K562 (cell line): ENCODE measurements around the gene APOBEC3G. TPM values are rescaled to one million over a fixed set of nuclear protein-coding genes. Genes with fewer than 3 reads are reported as not detected.

ENCODE experiments used
- ATAC-seq: fragments of 200-7000 bp; cut with Tn5 transposase; 3 replicates; pipeline ENCODE4 v1.9.1; 2020; ENCODE audit warnings: moderate library complexity
- BruUV-seq: library from RNA; stranded (reverse); fragments of 400-500 nt; replicated peaks from 2 replicates; lab custom pipeline; 2021; lab: Mats Ljungman, UMichigan
- CTCF ChIA-PET: fragments of 300-600 bp; formaldehyde crosslinking; extraction: SDS; loops from one replicate; lab custom pipeline; 2021; ENCODE audit warnings: low intra/inter-chr PET ratio; lab: Yijun Ruan, JAX
- POLR2A ChIA-PET: fragments of 300-600, 350-650 bp; sonication (Branson Sonifier 250); formaldehyde crosslinking; extraction: SDS; loops from one replicate; lab custom pipeline; 2021; ENCODE audit warnings: antibody characterized with exemption, inconsistent platforms; lab: Yijun Ruan, JAX
- DNase-seq, 4 experiments: peaks; one replicate each; pipeline versions ENCODE4 v3.0.0 to v3.0.0-alpha.2; 2011 to 2018; ENCODE audit warnings: low spot score in 3 of 4, mixed read lengths in 3 of 4; ENCODE audit errors: extremely low read depth in 1 of 4
- FAIRE-seq: peaks from 2 replicates; lab custom pipeline; 2011; peaks lifted over from hg19 to GRCh38; lab: Jason Lieb, UNC
- H2AFZ ChIP-seq: 2 replicates; pipeline ENCODE4 v1.6.0; 2011; ENCODE audit warnings: low read depth, low read length, control low read depth, inconsistent platforms
- H3K27ac ChIP-seq: fragments of 200-600 bp; 3 replicates; pipeline ENCODE4 v1.8.0; 2011; ENCODE audit warnings: low read depth, mild to moderate bottlenecking, control low read depth, inconsistent platforms, low read length, moderate library complexity, mixed read lengths; ENCODE audit errors: extremely low read depth
- H3K27me3 ChIP-seq, 2 experiments: fragments of 300-600 bp in 1 of 2; 2 replicates in 1 of 2; 3 replicates in 1 of 2; pipeline versions ENCODE4 v1.6.0 to v1.8.0; 2011; ENCODE audit warnings: inconsistent platforms in 2 of 2, low read length in 2 of 2, mild to moderate bottlenecking in 1 of 2, mixed read lengths in 1 of 2, moderate library complexity in 1 of 2; ENCODE audit not compliant: control insufficient read depth in 2 of 2, insufficient read depth in 2 of 2
- H3K36me3 ChIP-seq: fragments of 300-600 bp; 3 replicates; pipeline ENCODE4 v1.8.0; 2011; ENCODE audit warnings: mild to moderate bottlenecking, low read length, inconsistent platforms; ENCODE audit not compliant: control insufficient read depth, insufficient read depth
- H3K4me1 ChIP-seq, 2 experiments: fragments of 200-600 bp in 1 of 2; replicated peaks in 1 of 2; 2 replicates in 1 of 2; 3 replicates in 1 of 2; pipeline versions ENCODE4 v1.5.1 to v1.8.0; 2011; ENCODE audit warnings: inconsistent platforms in 2 of 2, low read length in 2 of 2, mild to moderate bottlenecking in 1 of 2, mixed read lengths in 1 of 2, moderate library complexity in 1 of 2; ENCODE audit not compliant: control insufficient read depth in 2 of 2, insufficient read depth in 2 of 2
- H3K4me2 ChIP-seq: 2 replicates; pipeline ENCODE4 v1.6.1; 2011; ENCODE audit warnings: low read length, control low read depth, inconsistent platforms, mixed read lengths; ENCODE audit not compliant: insufficient read depth
- H3K4me3 ChIP-seq: fragments of 200-600 bp; sonication (generic), shearing (Covaris generic); 2 replicates; pipeline ENCODE4 v1.5.1; 2016; ENCODE audit warnings: control low read depth, inconsistent platforms
- H3K79me2 ChIP-seq: fragments of 200-600 bp; 3 replicates; pipeline ENCODE4 v1.8.0; 2011; ENCODE audit warnings: low read length, inconsistent platforms; ENCODE audit not compliant: control insufficient read depth, insufficient read depth
- H3K9ac ChIP-seq, 2 experiments: 2 replicates each; pipeline versions ENCODE4 v1.6.0 to v1.6.1; 2011; ENCODE audit warnings: low read depth in 2 of 2, low read length in 2 of 2, control low read depth in 1 of 2, inconsistent platforms in 1 of 2, mild to moderate bottlenecking in 1 of 2, mixed read lengths in 1 of 2; ENCODE audit not compliant: insufficient read depth in 1 of 2
- H3K9me1 ChIP-seq: one replicate; pipeline ENCODE4 v1.6.0; 2011; ENCODE audit warnings: inconsistent platforms, mild to moderate bottlenecking, low read length, moderate library complexity; ENCODE audit not compliant: control insufficient read depth, insufficient read depth
- H3K9me3 ChIP-seq: replicated peaks from 2 replicates; pipeline ENCODE4 v1.5.1; 2011; ENCODE audit warnings: low read depth, low read length, inconsistent platforms; ENCODE audit not compliant: control insufficient read depth, insufficient read depth
- H4K20me1 ChIP-seq: replicated peaks from 2 replicates; pipeline ENCODE4 v1.6.1; 2011; ENCODE audit warnings: low read length, inconsistent platforms, mixed read lengths; ENCODE audit not compliant: control insufficient read depth, insufficient read depth
- BDP1 ChIP-seq: IDR thresholded peaks from 3 replicates; pipeline ENCODE4 v1.6.1; 2011; ENCODE audit not compliant: insufficient read length, insufficient read depth
- CBFA2T3 ChIP-seq: fragments of 450-650 bp; IDR thresholded peaks from 2 replicates; pipeline ENCODE4 v1.6.1; 2017
- JUND ChIP-seq, 2 experiments: IDR thresholded peaks; 2 replicates in 1 of 2; 3 replicates in 1 of 2; pipeline ENCODE4 v1.6.1; 2011; ENCODE audit warnings: borderline replicate concordance in 2 of 2, low read depth in 2 of 2, low read length in 2 of 2, improper control_type of control experiment in 1 of 2, missing biosample characterization in 1 of 2, missing genetic modification characterization in 1 of 2, missing genetic modification reagents in 1 of 2
- KAT8 ChIP-seq: fragments of 450-650 bp; IDR thresholded peaks from 2 replicates; pipeline ENCODE4 v1.6.1; 2016; ENCODE audit warnings: low read depth, mild to moderate bottlenecking
- MAFK ChIP-seq: IDR thresholded peaks from 2 replicates; pipeline ENCODE4 v1.6.1; 2011; ENCODE audit warnings: low read length, improper control_type of control experiment
- MEF2A ChIP-seq: IDR thresholded peaks from 2 replicates; pipeline ENCODE4 v1.6.1; 2011; ENCODE audit warnings: low read depth, mild to moderate bottlenecking, low read length, moderate library complexity; ENCODE audit not compliant: control insufficient read depth
- PHB2 ChIP-seq: fragments of 450-650 bp; IDR thresholded peaks from 2 replicates; pipeline ENCODE4 v1.6.1; 2017; ENCODE audit warnings: low read depth
- POLR2A ChIP-seq: fragments of 450-650 bp; conservative IDR thresholded peaks from 2 replicates; pipeline ENCODE4 v1.6.1; 2016
- POLR3A ChIP-seq: IDR thresholded peaks from 2 replicates; pipeline ENCODE4 v1.6.1; 2011; ENCODE audit warnings: borderline replicate concordance, mild to moderate bottlenecking, moderate library complexity; ENCODE audit not compliant: insufficient read length, insufficient read depth; ENCODE audit errors: extremely low read depth
- PTTG1 ChIP-seq: fragments of 450-650 bp; IDR thresholded peaks from 2 replicates; pipeline ENCODE4 v1.6.1; 2016; ENCODE audit warnings: low read depth, mild to moderate bottlenecking, missing genetic modification characterization, missing compliant biosample characterization
- SREBF1 ChIP-seq: fragments of 150-350 bp; IDR thresholded peaks from 2 replicates; pipeline ENCODE4 v1.6.1; 2014; ENCODE audit warnings: antibody characterized with exemption, low read depth, low read length, borderline replicate concordance
- SRSF3 ChIP-seq: fragments of 200-400 bp; formaldehyde crosslinking; IDR thresholded peaks from 2 replicates; pipeline ENCODE4 v1.6.1; 2016; ENCODE audit warnings: mild to moderate bottlenecking, low read length, moderate library complexity; ENCODE audit not compliant: insufficient read depth
- STAT5B ChIP-seq: fragments of 250-450 bp; sonication (Bioruptor Pico); IDR thresholded peaks from 2 replicates; pipeline ENCODE4 v1.8.0; 2021; ENCODE audit warnings: mild to moderate bottlenecking, inconsistent platforms
- ZNF584 ChIP-seq: fragments of 200-800 bp; sonication (Bioruptor generic); IDR thresholded peaks from 2 replicates; pipeline ENCODE4 v1.6.1; 2016; ENCODE audit warnings: low read depth, mild to moderate bottlenecking, missing genetic modification characterization, missing compliant biosample characterization
- WGBS: fragments of 100-300 bp; shearing (Covaris generic); methylation state at CpG from one replicate; pipeline ENCODE4 v1.1.6; 2016; ENCODE audit warnings: low coverage, mixed read lengths; ENCODE audit not compliant: insufficient coverage; ENCODE audit errors: missing lambda C conversion rate; 5-methylcytosine and 5-hydroxymethylcytosine counted together
- in situ Hi-C: fragments of 300-500 bp; cut with MboI; formaldehyde crosslinking; loops from 4 replicates; pipeline ENCODE4 v1.15.0; 2018; ENCODE audit warnings: inconsistent platforms, mixed read lengths
- intact Hi-C: fragments of 100-400 bp; cut with micrococcal nuclease; formaldehyde crosslinking; loops from 2 replicates; pipeline ENCODE4 v1.14.2; 2022
- polyA plus RNA-seq, 8 experiments: library from polyadenylated mRNA; depleted of rRNA in 4 of 8; stranded (reverse) in 5 of 8; unstranded in 3 of 8; fragments of >200 nt; fragmentation: Nextera tagmentation in 2 of 8; fragmentation: Illumina TruSeq in 1 of 8; extraction: Ambion mirVana in 2 of 8; extraction: Trizol in 1 of 8; gene quantifications; 2 replicates each; pipeline versions ENCODE4 v1.2.1 to v1.2.3, GENCODE V29; 2011 to 2014; ENCODE audit warnings: inconsistent platforms in 1 of 8, missing spikeins in 1 of 8
- total RNA-seq, 7 experiments: library from RNA; depleted of rRNA in 6 of 7; stranded (reverse); fragments of >200 nt in 6 of 7; fragmentation: Illumina TruSeq in 2 of 7; extraction: Trizol in 2 of 7; gene quantifications; 2 replicates each; pipeline versions ENCODE4 v1.2.1 to v1.2.3, GENCODE V29; 2011 to 2021; ENCODE audit warnings: low replicate concordance in 1 of 7
- TF ChIP-seq, protein P1 (sequence below): sonication (generic); formaldehyde crosslinking; IDR thresholded peaks from 2 replicates; pipeline ENCODE4 v1.8.0; 2022; ENCODE audit warnings: missing genetic modification reagents, mild to moderate bottlenecking, moderate library complexity, borderline replicate concordance
- TF ChIP-seq, protein P2 (sequence below): sonication (generic); formaldehyde crosslinking; IDR thresholded peaks from 2 replicates; pipeline ENCODE4 v1.8.0; 2022; ENCODE audit warnings: missing genetic modification reagents, mild to moderate bottlenecking, borderline replicate concordance

Gene APOBEC3G
- total and polyA plus RNA-seq, 9 of the 15 experiments (the other 6 are each of a cell fraction or from before 2014, with no cell fraction given): 5.2 to 20.8 (median 11.4) TPM

DNA sequence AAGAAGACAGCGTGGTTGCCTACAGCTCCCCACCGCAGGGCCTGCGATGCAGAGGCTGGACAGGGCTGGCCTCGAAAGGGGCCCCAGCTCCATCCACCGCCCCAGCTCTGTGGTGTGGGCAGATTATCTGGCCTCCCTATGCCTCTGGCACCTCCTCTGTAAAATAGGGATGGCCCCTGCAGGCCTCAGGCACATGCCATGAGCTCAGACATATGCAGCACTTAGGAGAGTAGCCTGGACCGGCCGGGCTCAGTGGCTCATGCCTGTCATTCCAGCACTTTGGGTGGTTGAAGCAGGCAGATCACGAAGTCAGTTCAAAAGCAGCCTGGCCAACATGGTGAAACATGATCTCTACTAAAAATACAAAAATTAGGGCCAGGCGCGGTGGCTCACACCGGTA is 48.8 kb upstream of the APOBEC3G start:
- in situ Hi-C loops (no loop called here), intact Hi-C loops (no loop called here)
- FAIRE-seq (no peak), DNase-seq (no peak), ATAC-seq (no peak)
- H3K4me3 ChIP-seq: no peak overlapping the region
- no peaks in the 10 kb centered on the region for H4K20me1 ChIP-seq
- H3K4me2 ChIP-seq: no peak overlapping the region
- H3K27me3 ChIP-seq: no peaks in the 10 kb centered on the region
- no peaks in the 10 kb centered on the region for H3K9me1 ChIP-seq
- peaks cover 21% of the 10 kb centered on the region; the same call in 1 of the 3 replicates for H3K36me3 ChIP-seq
- BruUV-seq: no TSS peak
- H3K4me1 ChIP-seq: peaks cover 3 to 15% of the 10 kb centered on the region in 2 experiments; a peak in 3 of 5 replicates
- POLR2A ChIA-PET: interaction anchor here (0.6 to 0.9 kb wide), 2 partner anchors 9 to 20 kb away, joined by 3 read pairs; no protein-coding TSS in a partner anchor
- 92% methylated on average over 7 of the region's 11 CpGs for WGBS
- H3K79me2 ChIP-seq: no peaks in the 10 kb centered on the region
- H3K9ac ChIP-seq: peak overlapping the region in 1 of 2 experiments; percentile 5; a peak in 1 of 4 replicates
- no peak overlapping the region for H3K27ac ChIP-seq
- no peak for TF ChIP-seq BDP1
- no peak for TF ChIP-seq MAFK
- TF ChIP-seq POLR2A: no peak
- no peak for TF ChIP-seq CBFA2T3
- TF ChIP-seq JUND (IDR thresholded peaks at IDR 0.05; ENCODE audit: borderline replicate concordance, low read depth, low read length): no peak
- TF ChIP-seq JUND (tag; IDR thresholded peaks at IDR 0.05; ENCODE audit: borderline replicate concordance, low read depth, low read length): no peak
- TF ChIP-seq POLR3A: no peak
- no peak for TF ChIP-seq PHB2
- TF ChIP-seq MEF2A: no peak
- TF ChIP-seq KAT8: no peak
- TF ChIP-seq, protein P1, sequence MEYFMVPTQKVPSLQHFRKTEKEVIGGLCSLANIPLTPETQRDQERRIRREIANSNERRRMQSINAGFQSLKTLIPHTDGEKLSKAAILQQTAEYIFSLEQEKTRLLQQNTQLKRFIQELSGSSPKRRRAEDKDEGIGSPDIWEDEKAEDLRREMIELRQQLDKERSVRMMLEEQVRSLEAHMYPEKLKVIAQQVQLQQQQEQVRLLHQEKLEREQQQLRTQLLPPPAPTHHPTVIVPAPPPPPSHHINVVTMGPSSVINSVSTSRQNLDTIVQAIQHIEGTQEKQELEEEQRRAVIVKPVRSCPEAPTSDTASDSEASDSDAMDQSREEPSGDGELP (CRISPR knock-in tag): no peak
- TF ChIP-seq SREBF1: no peak
- no peak for TF ChIP-seq PTTG1 (tag)
- TF ChIP-seq SRSF3: no peak
- no peak for TF ChIP-seq STAT5B (CRISPR knock-in tag)
- TF ChIP-seq, protein P2, sequence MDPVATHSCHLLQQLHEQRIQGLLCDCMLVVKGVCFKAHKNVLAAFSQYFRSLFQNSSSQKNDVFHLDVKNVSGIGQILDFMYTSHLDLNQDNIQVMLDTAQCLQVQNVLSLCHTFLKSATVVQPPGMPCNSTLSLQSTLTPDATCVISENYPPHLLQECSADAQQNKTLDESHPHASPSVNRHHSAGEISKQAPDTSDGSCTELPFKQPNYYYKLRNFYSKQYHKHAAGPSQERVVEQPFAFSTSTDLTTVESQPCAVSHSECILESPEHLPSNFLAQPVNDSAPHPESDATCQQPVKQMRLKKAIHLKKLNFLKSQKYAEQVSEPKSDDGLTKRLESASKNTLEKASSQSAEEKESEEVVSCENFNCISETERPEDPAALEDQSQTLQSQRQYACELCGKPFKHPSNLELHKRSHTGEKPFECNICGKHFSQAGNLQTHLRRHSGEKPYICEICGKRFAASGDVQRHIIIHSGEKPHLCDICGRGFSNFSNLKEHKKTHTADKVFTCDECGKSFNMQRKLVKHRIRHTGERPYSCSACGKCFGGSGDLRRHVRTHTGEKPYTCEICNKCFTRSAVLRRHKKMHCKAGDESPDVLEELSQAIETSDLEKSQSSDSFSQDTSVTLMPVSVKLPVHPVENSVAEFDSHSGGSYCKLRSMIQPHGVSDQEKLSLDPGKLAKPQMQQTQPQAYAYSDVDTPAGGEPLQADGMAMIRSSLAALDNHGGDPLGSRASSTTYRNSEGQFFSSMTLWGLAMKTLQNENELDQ (CRISPR knock-in tag): no peak
- TF ChIP-seq ZNF584 (CRISPR knock-in tag): no peak
- CTCF ChIA-PET: no interaction called here
- no peak overlapping the region for H2AFZ ChIP-seq
- no peaks in the 10 kb centered on the region for H3K9me3 ChIP-seq
